Measurements from ENCODE around the gene SLC25A42. TPM values are rescaled to one million over a fixed set of nuclear protein-coding genes. Genes with fewer than 3 reads are reported as not detected.

The SLC25A42 gene
- total and polyA plus RNA-seq, 2 of the 13 experiments (the other 11 are each of a cell fraction or from before 2014, with no cell fraction given), result 12.8 to 18.3 TPM

- TF ChIP-seq PBX3 (CRISPR knock-in tag; IDR thresholded peaks at IDR 0.05; ENCODE audit: borderline replicate concordance), result 0 out of 2 replicates have a peak, but pooled peaks have one; percentile 41
- 0 out of 2 replicates have a peak, but pooled peaks have one; percentile 46 for TF ChIP-seq U2AF2 (IDR thresholded peaks at IDR 0.05; ENCODE audit: low read depth, low read length)
- peak; percentile 97; the same call in 1 of the 2 replicates for TF ChIP-seq ZNF235 (CRISPR knock-in tag; IDR thresholded peaks at IDR 0.05; ENCODE audit: borderline replicate concordance)
- peak; percentile 99 for TF ChIP-seq MXD4 (CRISPR knock-in tag; IDR thresholded peaks at IDR 0.05)
- TF ChIP-seq TMF1 (CRISPR knock-in tag; IDR thresholded peaks at IDR 0.05; ENCODE audit: low read depth), result no peak
- no peak for TF ChIP-seq ATF3 (CRISPR knock-in tag; IDR thresholded peaks at IDR 0.05)
- TF ChIP-seq ZNF484 (CRISPR knock-in tag; IDR thresholded peaks at IDR 0.05; ENCODE audit: borderline replicate concordance, low read depth), result peak; percentile 59; the same call in 1 of the 2 replicates
- peak; percentile 89 for TF ChIP-seq ZBTB42 (CRISPR knock-in tag; IDR thresholded peaks at IDR 0.05)
- TF ChIP-seq ZFP90 (CRISPR knock-in tag; IDR thresholded peaks at IDR 0.05; ENCODE audit: borderline replicate concordance), result peak; percentile 91
- TF ChIP-seq U2AF1 (optimal IDR thresholded peaks at IDR 0.05; ENCODE audit: low read depth, low read length), result no peak
- TF ChIP-seq MIER2 (CRISPR knock-in tag; IDR thresholded peaks at IDR 0.05), result peak; percentile 63; the same call in 1 of the 2 replicates
- no peak for TF ChIP-seq SNRNP70 (IDR thresholded peaks at IDR 0.05; ENCODE audit: low read depth, low read length)
- TF ChIP-seq TBP (CRISPR knock-in tag; IDR thresholded peaks at IDR 0.05), result no peak
- TF ChIP-seq BCLAF1 (IDR thresholded peaks at IDR 0.05), result no peak
- TF ChIP-seq ZNF280B (CRISPR knock-in tag; IDR thresholded peaks at IDR 0.05; ENCODE audit: borderline replicate concordance), result peak; percentile 90
- 0 out of 2 replicates have a peak, but pooled peaks have one; percentile 34 for TF ChIP-seq ZMYM3 (CRISPR knock-in tag; IDR thresholded peaks at IDR 0.05)
- peak; percentile 69; the same call in 1 of the 2 replicates for TF ChIP-seq FIP1L1 (IDR thresholded peaks at IDR 0.05; ENCODE audit: borderline replicate concordance, insufficient read depth, low read depth, low read length)
- TF ChIP-seq REPIN1 (CRISPR knock-in tag; IDR thresholded peaks at IDR 0.05; ENCODE audit: borderline replicate concordance, low read depth), result peak; percentile 94
- TF ChIP-seq ZNF34 (CRISPR knock-in tag; IDR thresholded peaks at IDR 0.05; ENCODE audit: borderline replicate concordance), result peak; percentile 29; the same call in 1 of the 2 replicates
- TF ChIP-seq REL (CRISPR knock-in tag; conservative IDR thresholded peaks at IDR 0.05), result peak; percentile 94
- TF ChIP-seq ZNF282 (IDR thresholded peaks at IDR 0.05; ENCODE audit: partially characterized antibody), result no peak
- peak; percentile 78; the same call in 1 of the 2 replicates for TF ChIP-seq ZFP41 (CRISPR knock-in tag; IDR thresholded peaks at IDR 0.05; ENCODE audit: borderline replicate concordance)
- no peak for TF ChIP-seq ZNF530 (CRISPR knock-in tag; IDR thresholded peaks at IDR 0.05; ENCODE audit: low read depth)
Observed at GRCh38 chr19:19033426-19034203, 30.2 kb upstream of the SLC25A42 start, which contains the start of the genes ARMC6 and SUGP2 (continued).

All from HepG2 (cell line).